ENCODE measurements around the gene HNRNPA1.

DNA sequence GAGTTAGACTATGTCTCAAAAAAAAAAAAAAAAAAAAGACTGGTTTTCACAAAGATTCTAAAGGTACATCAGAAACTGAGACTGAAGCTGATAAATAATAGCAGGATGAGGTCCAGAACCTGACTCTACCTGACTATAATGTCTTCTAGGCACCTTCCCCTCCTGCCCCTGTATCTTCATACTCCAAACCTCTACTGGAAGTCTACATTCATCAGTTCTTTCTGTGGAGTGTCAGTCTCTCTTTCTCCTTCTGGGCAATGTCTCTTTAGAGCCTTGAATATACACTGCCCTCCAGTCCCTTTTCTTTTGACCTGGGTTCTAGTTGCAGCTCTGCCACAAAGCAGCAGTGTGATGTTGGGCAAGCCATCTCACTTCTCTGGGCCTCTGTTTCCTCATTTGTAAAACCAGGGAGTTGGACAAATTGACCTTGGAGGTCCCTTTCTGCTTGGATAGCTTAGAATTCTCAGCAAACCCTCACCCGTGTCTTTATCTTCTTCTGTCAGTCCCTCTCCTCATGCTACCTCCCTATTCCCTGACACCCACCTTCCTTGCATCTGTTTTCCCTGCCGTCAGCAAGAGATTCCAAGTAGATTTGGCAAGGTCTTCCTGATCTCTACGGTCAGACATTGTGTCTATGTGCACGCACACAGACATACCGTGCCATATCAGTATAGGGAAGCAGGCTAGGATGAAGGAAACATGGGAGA, 16.0 kb downstream of the HNRNPA1 start:
- TF ChIP-seq ATF1 (CRISPR knock-in tag; IDR thresholded peaks at IDR 0.05) (no peak), SP1 (CRISPR knock-in tag; conservative IDR thresholded peaks at IDR 0.05) (no peak), E2F5 (CRISPR knock-in tag; IDR thresholded peaks at IDR 0.05) (no peak), ZNF532 (CRISPR knock-in tag; IDR thresholded peaks at IDR 0.05; ENCODE audit: borderline replicate concordance) (no peak), SMAD3 (CRISPR knock-in tag; IDR thresholded peaks at IDR 0.05; ENCODE audit: borderline replicate concordance) (no peak), IRF2 (CRISPR knock-in tag; IDR thresholded peaks at IDR 0.05; ENCODE audit: borderline replicate concordance, low read depth) (no peak), ESRRA (CRISPR knock-in tag; IDR thresholded peaks at IDR 0.05; ENCODE audit: borderline replicate concordance) (no peak), GTF2I (CRISPR knock-in tag; conservative IDR thresholded peaks at IDR 0.05) (no peak), JAZF1 (CRISPR knock-in tag; IDR thresholded peaks at IDR 0.05) (no peak), ZNF512 (CRISPR knock-in tag; IDR thresholded peaks at IDR 0.05; ENCODE audit: borderline replicate concordance) (no peak), JUN (CRISPR knock-in tag; IDR thresholded peaks at IDR 0.05) (no peak)
- TF ChIP-seq, protein P1, sequence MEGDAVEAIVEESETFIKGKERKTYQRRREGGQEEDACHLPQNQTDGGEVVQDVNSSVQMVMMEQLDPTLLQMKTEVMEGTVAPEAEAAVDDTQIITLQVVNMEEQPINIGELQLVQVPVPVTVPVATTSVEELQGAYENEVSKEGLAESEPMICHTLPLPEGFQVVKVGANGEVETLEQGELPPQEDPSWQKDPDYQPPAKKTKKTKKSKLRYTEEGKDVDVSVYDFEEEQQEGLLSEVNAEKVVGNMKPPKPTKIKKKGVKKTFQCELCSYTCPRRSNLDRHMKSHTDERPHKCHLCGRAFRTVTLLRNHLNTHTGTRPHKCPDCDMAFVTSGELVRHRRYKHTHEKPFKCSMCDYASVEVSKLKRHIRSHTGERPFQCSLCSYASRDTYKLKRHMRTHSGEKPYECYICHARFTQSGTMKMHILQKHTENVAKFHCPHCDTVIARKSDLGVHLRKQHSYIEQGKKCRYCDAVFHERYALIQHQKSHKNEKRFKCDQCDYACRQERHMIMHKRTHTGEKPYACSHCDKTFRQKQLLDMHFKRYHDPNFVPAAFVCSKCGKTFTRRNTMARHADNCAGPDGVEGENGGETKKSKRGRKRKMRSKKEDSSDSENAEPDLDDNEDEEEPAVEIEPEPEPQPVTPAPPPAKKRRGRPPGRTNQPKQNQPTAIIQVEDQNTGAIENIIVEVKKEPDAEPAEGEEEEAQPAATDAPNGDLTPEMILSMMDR (IDR thresholded peaks at IDR 0.05): no peak
- TF ChIP-seq, protein P2, sequence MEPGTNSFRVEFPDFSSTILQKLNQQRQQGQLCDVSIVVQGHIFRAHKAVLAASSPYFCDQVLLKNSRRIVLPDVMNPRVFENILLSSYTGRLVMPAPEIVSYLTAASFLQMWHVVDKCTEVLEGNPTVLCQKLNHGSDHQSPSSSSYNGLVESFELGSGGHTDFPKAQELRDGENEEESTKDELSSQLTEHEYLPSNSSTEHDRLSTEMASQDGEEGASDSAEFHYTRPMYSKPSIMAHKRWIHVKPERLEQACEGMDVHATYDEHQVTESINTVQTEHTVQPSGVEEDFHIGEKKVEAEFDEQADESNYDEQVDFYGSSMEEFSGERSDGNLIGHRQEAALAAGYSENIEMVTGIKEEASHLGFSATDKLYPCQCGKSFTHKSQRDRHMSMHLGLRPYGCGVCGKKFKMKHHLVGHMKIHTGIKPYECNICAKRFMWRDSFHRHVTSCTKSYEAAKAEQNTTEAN (CRISPR knock-in tag; IDR thresholded peaks at IDR 0.05): no peak
- TF ChIP-seq, protein P3, sequence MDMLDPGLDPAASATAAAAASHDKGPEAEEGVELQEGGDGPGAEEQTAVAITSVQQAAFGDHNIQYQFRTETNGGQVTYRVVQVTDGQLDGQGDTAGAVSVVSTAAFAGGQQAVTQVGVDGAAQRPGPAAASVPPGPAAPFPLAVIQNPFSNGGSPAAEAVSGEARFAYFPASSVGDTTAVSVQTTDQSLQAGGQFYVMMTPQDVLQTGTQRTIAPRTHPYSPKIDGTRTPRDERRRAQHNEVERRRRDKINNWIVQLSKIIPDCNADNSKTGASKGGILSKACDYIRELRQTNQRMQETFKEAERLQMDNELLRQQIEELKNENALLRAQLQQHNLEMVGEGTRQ (CRISPR knock-in tag; IDR thresholded peaks at IDR 0.05): no peak

Data from WTC11 (cell line).